BE2C (cell line): Measurements from ENCODE around the gene STARD3.
A peak's percentile ranks its signal among the peaks of the same experiment; 100 is the strongest.

ENCODE experiments used
- DNase-seq: peaks from one replicate; pipeline ENCODE4 v3.0.0-alpha.2; 2020
- H3K27me3 ChIP-seq: fragments of 250-450 bp; sonication (Bioruptor Pico); 2 replicates; pipeline ENCODE4 v1.5.1; 2020; ENCODE audit warnings: mild to moderate bottlenecking
- H3K36me3 ChIP-seq: fragments of 250-450 bp; sonication (Bioruptor Pico); 2 replicates; pipeline ENCODE4 v1.5.1; 2020; ENCODE audit warnings: mild to moderate bottlenecking
- H3K4me1 ChIP-seq: fragments of 250-450 bp; sonication (Bioruptor Pico); 2 replicates; pipeline ENCODE4 v1.5.1; 2020
- H3K4me3 ChIP-seq: 2 replicates; pipeline ENCODE4 v1.5.1; 2011; ENCODE audit warnings: low read depth, low read length
- H3K9me3 ChIP-seq: fragments of 250-450 bp; sonication (Bioruptor Pico); 2 replicates; pipeline ENCODE4 v1.5.1; 2020
- TF ChIP-seq, protein P1 (sequence below): IDR thresholded peaks from 2 replicates; pipeline ENCODE4 v1.5.1; 2012; ENCODE audit warnings: mild to moderate bottlenecking, low read depth, low read length

Gene STARD3

DNA sequence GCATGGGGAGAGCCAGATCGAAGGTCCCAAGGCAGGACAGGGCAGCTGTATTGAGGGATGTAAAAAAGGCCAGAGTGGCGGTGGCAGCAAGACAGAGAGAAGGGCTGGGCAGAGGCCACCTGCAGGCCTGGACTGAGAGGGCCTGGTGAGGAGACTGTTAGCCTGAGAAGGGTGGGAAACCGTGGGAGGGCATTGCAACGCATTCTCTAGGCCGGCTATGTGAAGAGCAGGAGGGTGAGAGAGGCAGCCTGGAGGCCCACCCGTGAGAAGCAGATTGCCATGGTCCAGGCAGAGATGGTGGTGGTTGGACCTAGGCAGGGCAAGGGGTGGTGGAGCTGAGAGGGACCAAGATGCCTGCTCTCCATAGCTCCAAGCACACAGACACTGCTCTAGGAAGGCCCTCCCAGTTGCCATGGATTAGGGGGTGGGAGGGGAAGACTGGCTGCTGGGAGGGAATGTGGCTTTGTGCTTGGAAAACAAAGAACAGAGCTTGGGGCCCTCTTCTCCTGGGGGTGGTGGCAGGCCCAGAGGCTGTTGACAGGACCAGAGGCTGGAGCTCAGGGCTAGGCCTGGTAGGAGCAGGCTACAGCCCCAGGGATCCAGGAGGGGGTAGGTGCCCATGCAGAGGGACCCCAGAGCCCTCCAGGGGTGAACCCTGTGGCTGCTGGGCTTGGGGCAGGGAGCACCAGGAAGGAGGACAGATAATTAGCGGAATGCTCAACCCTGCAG, 15.8 kb downstream of the STARD3 start:
- Histone ChIP-seq H3K9me3 (no peaks in the 10 kb centered on the region), H3K4me3 (no peak overlapping the region), H3K36me3 (no peaks in the 10 kb centered on the region), H3K27me3 (no peaks in the 10 kb centered on the region), H3K4me1 (no peaks in the 10 kb centered on the region)
- no peak for DNase-seq
- TF ChIP-seq, protein P1, sequence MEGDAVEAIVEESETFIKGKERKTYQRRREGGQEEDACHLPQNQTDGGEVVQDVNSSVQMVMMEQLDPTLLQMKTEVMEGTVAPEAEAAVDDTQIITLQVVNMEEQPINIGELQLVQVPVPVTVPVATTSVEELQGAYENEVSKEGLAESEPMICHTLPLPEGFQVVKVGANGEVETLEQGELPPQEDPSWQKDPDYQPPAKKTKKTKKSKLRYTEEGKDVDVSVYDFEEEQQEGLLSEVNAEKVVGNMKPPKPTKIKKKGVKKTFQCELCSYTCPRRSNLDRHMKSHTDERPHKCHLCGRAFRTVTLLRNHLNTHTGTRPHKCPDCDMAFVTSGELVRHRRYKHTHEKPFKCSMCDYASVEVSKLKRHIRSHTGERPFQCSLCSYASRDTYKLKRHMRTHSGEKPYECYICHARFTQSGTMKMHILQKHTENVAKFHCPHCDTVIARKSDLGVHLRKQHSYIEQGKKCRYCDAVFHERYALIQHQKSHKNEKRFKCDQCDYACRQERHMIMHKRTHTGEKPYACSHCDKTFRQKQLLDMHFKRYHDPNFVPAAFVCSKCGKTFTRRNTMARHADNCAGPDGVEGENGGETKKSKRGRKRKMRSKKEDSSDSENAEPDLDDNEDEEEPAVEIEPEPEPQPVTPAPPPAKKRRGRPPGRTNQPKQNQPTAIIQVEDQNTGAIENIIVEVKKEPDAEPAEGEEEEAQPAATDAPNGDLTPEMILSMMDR: no peak

DNA sequence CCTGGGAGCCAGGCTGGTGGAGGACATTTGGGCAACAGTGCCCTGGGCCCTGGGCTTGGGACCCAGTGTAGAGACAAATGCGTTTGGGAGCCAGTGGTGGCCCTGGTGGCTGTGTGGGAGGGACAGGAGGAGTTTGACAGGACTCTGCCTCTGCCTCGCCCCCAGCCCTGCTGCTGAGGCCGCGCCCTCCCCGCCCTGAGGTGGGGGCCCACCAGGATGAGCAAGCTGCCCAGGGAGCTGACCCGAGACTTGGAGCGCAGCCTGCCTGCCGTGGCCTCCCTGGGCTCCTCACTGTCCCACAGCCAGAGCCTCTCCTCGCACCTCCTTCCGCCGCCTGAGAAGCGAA, 16.3 kb downstream of the STARD3 start:
- H3K4me1 ChIP-seq: no peaks in the 10 kb centered on the region
- H3K27me3 ChIP-seq: no peaks in the 10 kb centered on the region
- DNase-seq: no peak
- no peak overlapping the region for H3K4me3 ChIP-seq
- TF ChIP-seq, protein P1: no peak
- no peaks in the 10 kb centered on the region for H3K9me3 ChIP-seq
- H3K36me3 ChIP-seq: no peaks in the 10 kb centered on the region

- H3K4me1 ChIP-seq: no peaks in the 10 kb centered on the region
- H3K27me3 ChIP-seq: no peaks in the 10 kb centered on the region
- H3K36me3 ChIP-seq: no peaks in the 10 kb centered on the region
- H3K4me3 ChIP-seq: no peak overlapping the region
- peak; percentile 77 for DNase-seq
- TF ChIP-seq, protein P1: peak; percentile 97
- no peaks in the 10 kb centered on the region for H3K9me3 ChIP-seq
Observed at GRCh38 chr17:39653662-39654331, 16.9 kb downstream of the STARD3 start.

DNA sequence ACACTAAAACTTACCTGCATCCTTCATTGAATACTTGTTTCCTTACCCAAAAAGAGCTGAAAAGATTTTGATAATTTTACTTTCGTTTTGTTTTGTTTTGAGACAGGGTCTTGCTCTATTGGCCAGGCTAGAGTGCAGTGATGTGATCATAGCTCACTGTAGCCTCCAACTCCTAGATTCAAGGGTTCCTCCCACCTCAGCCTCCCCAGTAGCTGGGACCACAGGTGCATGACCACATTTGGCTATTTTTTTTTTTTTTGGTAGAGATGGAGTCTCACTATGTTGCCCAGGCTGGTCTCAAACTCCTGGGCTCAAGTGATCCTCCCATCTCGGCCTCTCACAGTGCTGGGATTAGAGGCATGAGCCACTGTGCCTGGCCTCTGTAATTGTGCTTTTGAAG, 18.2 kb downstream of the STARD3 start:
- no peaks in the 10 kb centered on the region for H3K9me3 ChIP-seq
- no peak overlapping the region for H3K4me3 ChIP-seq
- H3K27me3 ChIP-seq: no peaks in the 10 kb centered on the region
- H3K36me3 ChIP-seq: no peaks in the 10 kb centered on the region
- no peak for DNase-seq
- TF ChIP-seq, protein P1: no peak
- H3K4me1 ChIP-seq: no peaks in the 10 kb centered on the region

DNA sequence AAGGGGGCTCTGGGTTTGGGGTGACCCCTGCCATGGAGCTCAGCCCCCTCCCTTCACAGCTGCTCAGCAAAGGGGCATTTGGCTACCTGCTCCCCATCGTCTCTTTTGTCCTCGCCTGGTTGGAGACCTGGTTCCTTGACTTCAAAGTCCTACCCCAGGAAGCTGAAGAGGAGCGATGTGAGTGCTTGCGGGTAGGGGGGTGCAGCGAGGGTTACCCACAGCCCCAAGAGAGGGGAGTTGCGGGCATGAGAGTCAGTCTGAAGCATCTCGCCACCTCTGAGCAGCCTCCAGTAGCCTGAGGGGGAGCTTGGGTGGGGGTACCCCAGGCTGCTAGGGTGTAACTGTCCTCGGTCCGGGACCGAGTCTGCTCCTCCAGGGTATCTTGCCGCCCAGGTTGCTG, 21.4 kb downstream of the STARD3 start:
- Histone ChIP-seq H3K4me3 (no peak overlapping the region), H3K36me3 (peaks cover 8% of the 10 kb centered on the region; the same call in 1 of the 2 replicates), H3K4me1 (no peaks in the 10 kb centered on the region), H3K9me3 (no peaks in the 10 kb centered on the region), H3K27me3 (no peaks in the 10 kb centered on the region)
- TF ChIP-seq, protein P1: no peak
- DNase-seq: no peak

DNA sequence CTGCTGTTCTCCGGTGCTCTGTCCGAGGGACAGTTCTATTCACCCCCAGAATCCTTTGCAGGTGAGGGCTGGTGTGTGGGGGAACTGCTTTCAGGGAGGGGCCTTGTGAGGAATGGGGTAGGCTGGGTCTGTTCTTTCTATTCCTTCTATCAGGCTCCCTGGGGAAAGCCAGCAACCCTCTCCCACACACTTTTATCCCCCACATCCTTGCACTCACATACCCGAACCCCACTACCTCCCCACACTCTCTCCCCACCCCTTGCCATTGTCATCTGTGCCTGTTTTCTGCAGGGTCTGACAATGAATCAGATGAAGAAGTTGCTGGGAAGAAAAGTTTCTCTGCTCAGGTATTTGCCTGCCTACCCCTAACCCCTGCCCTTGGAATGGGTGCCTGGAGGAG, 21.8 kb downstream of the STARD3 start:
- Histone ChIP-seq H3K9me3 (no peaks in the 10 kb centered on the region), H3K36me3 (peaks cover 8% of the 10 kb centered on the region; the same call in 1 of the 2 replicates), H3K27me3 (no peaks in the 10 kb centered on the region), H3K4me1 (no peaks in the 10 kb centered on the region), H3K4me3 (no peak overlapping the region)
- DNase-seq: no peak
- TF ChIP-seq, protein P1: no peak
